Measurements from ENCODE around the gene GPX3. TPM values are rescaled to one million over a fixed set of nuclear protein-coding genes. Genes with fewer than 3 reads are reported as not detected.

Gene GPX3
- total and polyA plus RNA-seq, 2 donors (not counting 3 experiments of a cell fraction or from before 2014, with no cell fraction given), result 5.1 to 17.1 TPM

- DNase-seq (ENCODE audit: low read depth, low spot score) (no peak), FAIRE-seq (no peak)
- Histone ChIP-seq H3K4me1 (ENCODE audit: control insufficient read depth, extremely low read depth, insufficient read depth, low read length) (no peaks in the 10 kb centered on the region), H3K4me2 (ENCODE audit: insufficient read depth, low read length) (no peak overlapping the region), H3K36me3 (ENCODE audit: control insufficient read depth in 2 of 2, extremely low read depth in 1 of 2, insufficient read depth in 2 of 2, low read length in 2 of 2) (no peaks in the 10 kb centered on the region), H3K9me3 (replicated peaks; ENCODE audit: control insufficient read depth, insufficient read depth, low read length) (peaks cover 2% of the 10 kb centered on the region), H3K4me3 (replicated peaks in 1 of 3; ENCODE audit: insufficient read depth in 1 of 3, low read depth in 1 of 3, low read length in 3 of 3) (no peak overlapping the region), H3K79me2 (ENCODE audit: control insufficient read depth, insufficient read depth, low read length) (no peaks in the 10 kb centered on the region), H2AFZ (ENCODE audit: low read depth, low read length) (no peak overlapping the region), H3K9me1 (replicated peaks; ENCODE audit: control insufficient read depth, extremely low read depth, insufficient read depth, low read length) (no peaks in the 10 kb centered on the region), H3K27me3 (ENCODE audit: control insufficient read depth in 2 of 2, insufficient read depth in 2 of 2, low read length in 2 of 2) (no peaks in the 10 kb centered on the region), H4K20me1 (replicated peaks; ENCODE audit: control insufficient read depth, extremely low read depth, insufficient read depth, low read length) (no peaks in the 10 kb centered on the region), H3K9ac (replicated peaks; ENCODE audit: extremely low read depth, insufficient read depth, low read length) (no peak overlapping the region), H3K27ac (ENCODE audit: insufficient read depth, low read depth, low read length) (no peak overlapping the region)
- no peak for TF ChIP-seq POLR2AphosphoS5 (IDR thresholded peaks at IDR 0.05; ENCODE audit: insufficient read depth, low read depth, low read length)
- no peak for TF ChIP-seq GATA2 (IDR thresholded peaks at IDR 0.05; ENCODE audit: insufficient read depth, insufficient read length, low read depth, low read length)
- intact Hi-C loops (cut with micrococcal nuclease) (no loop called here), dilution Hi-C loops (cut with MboI; ENCODE audit: extremely low pct_ligation_motif_present, low sequenced_read_pairs) (no loop called here)
- POLR2A ChIA-PET, result no interaction called here
- CTCF ChIA-PET, result no interaction called here
- BruUV-seq (replicated peaks), result no TSS peak
Measured at GRCh38 chr5:150978590-150978989, 41.8 kb upstream of the GPX3 start.

DNA sequence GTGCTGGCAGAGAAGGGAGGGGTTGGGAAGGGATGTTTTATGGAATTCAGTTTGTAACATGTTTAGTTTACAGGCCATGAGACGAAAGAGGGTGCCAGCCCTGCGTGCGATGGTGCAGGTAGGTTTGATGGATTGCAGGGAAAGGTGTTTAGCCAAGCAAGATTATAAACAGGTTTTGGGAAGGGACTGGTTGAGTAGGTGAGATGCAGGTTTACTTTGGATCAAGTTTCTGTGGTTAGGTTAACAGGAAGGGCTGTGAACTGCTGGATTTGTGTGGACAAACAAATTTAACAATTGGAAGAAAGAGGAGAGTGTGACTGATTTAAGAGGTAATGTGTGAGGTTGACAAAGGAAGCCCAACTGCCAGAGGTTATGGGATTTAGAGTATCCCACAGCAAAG is 32.6 kb upstream of the GPX3 start:
- Histone ChIP-seq H3K27me3 (ENCODE audit: control insufficient read depth in 2 of 2, insufficient read depth in 2 of 2, low read length in 2 of 2) (peaks cover 0 to 7% of the 10 kb centered on the region in 2 experiments), H3K4me1 (ENCODE audit: control insufficient read depth, extremely low read depth, insufficient read depth, low read length) (no peaks in the 10 kb centered on the region), H3K9me3 (replicated peaks; ENCODE audit: control insufficient read depth, insufficient read depth, low read length) (no peaks in the 10 kb centered on the region), H4K20me1 (replicated peaks; ENCODE audit: control insufficient read depth, extremely low read depth, insufficient read depth, low read length) (no peaks in the 10 kb centered on the region), H3K27ac (ENCODE audit: insufficient read depth, low read depth, low read length) (no peak overlapping the region), H3K4me3 (replicated peaks in 1 of 3; ENCODE audit: insufficient read depth in 1 of 3, low read depth in 1 of 3, low read length in 3 of 3) (no peak overlapping the region), H3K9me1 (replicated peaks; ENCODE audit: control insufficient read depth, extremely low read depth, insufficient read depth, low read length) (no peaks in the 10 kb centered on the region), H3K9ac (replicated peaks; ENCODE audit: extremely low read depth, insufficient read depth, low read length) (no peak overlapping the region), H2AFZ (ENCODE audit: low read depth, low read length) (no peak overlapping the region), H3K79me2 (ENCODE audit: control insufficient read depth, insufficient read depth, low read length) (no peaks in the 10 kb centered on the region), H3K4me2 (ENCODE audit: insufficient read depth, low read length) (no peak overlapping the region), H3K36me3 (ENCODE audit: control insufficient read depth in 2 of 2, extremely low read depth in 1 of 2, insufficient read depth in 2 of 2, low read length in 2 of 2) (no peaks in the 10 kb centered on the region)
- intact Hi-C loops (cut with micrococcal nuclease) (no loop called here), dilution Hi-C loops (cut with MboI; ENCODE audit: extremely low pct_ligation_motif_present, low sequenced_read_pairs) (no loop called here)
- no TSS peak for BruUV-seq (replicated peaks)
- no peak for FAIRE-seq
- CTCF ChIA-PET, result no interaction called here
- no peak for DNase-seq (ENCODE audit: low read depth, low spot score)
- TF ChIP-seq MYC (IDR thresholded peaks at IDR 0.05; ENCODE audit: low read depth, low read length), result no peak
- TF ChIP-seq GATA2 (IDR thresholded peaks at IDR 0.05; ENCODE audit: insufficient read depth, insufficient read length, low read depth, low read length), result no peak
- no peak for TF ChIP-seq POLR2A (IDR thresholded peaks at IDR 0.05; ENCODE audit: low read depth, low read length)
- POLR2A ChIA-PET, result no interaction called here

All from endothelial cell of umbilical vein (primary cell).